ENCODE data around the gene HADHB.

The HADHB gene

DNA sequence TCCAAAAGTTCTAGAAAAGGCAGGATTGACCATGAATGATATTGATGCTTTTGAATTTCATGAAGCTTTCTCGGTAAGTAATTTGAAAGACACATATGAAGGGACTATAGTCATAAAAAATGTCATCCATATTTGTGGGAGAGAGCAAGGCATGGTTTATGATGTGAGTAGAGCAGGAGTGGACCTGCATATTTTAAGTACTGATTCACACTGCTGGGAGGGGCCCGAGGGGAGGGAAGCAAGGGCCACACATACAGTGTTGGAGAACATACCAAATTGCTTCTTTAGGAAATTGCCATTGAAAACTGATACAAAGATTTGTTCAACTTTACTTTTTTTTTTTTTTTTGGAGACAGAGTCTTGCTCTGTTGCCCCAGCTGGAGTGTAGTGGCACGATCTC, 39.4 kb downstream of the HADHB start:
- DNase-seq (ENCODE audit: low read depth in 1 of 2, low spot score in 1 of 2), result no peak
- Histone ChIP-seq H3K27me3 (ENCODE audit: insufficient read depth, poor library complexity, severe bottlenecking) (no peaks in the 10 kb centered on the region), H3K27ac (replicated peaks) (no peak overlapping the region), H3K4me3 (replicated peaks; ENCODE audit: insufficient read depth, low read length) (no peak overlapping the region)
- TF ChIP-seq GABPA (IDR thresholded peaks at IDR 0.05; ENCODE audit: low read depth) (no peak), POLR2AphosphoS5 (IDR thresholded peaks at IDR 0.05; ENCODE audit: low read depth) (no peak), SPI1 (IDR thresholded peaks at IDR 0.05; ENCODE audit: borderline replicate concordance, low read depth) (no peak)
- TF ChIP-seq, protein P1, sequence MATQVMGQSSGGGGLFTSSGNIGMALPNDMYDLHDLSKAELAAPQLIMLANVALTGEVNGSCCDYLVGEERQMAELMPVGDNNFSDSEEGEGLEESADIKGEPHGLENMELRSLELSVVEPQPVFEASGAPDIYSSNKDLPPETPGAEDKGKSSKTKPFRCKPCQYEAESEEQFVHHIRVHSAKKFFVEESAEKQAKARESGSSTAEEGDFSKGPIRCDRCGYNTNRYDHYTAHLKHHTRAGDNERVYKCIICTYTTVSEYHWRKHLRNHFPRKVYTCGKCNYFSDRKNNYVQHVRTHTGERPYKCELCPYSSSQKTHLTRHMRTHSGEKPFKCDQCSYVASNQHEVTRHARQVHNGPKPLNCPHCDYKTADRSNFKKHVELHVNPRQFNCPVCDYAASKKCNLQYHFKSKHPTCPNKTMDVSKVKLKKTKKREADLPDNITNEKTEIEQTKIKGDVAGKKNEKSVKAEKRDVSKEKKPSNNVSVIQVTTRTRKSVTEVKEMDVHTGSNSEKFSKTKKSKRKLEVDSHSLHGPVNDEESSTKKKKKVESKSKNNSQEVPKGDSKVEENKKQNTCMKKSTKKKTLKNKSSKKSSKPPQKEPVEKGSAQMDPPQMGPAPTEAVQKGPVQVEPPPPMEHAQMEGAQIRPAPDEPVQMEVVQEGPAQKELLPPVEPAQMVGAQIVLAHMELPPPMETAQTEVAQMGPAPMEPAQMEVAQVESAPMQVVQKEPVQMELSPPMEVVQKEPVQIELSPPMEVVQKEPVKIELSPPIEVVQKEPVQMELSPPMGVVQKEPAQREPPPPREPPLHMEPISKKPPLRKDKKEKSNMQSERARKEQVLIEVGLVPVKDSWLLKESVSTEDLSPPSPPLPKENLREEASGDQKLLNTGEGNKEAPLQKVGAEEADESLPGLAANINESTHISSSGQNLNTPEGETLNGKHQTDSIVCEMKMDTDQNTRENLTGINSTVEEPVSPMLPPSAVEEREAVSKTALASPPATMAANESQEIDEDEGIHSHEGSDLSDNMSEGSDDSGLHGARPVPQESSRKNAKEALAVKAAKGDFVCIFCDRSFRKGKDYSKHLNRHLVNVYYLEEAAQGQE (IDR thresholded peaks at IDR 0.05; ENCODE audit: insufficient replicate concordance, low read depth), result no peak
- TF ChIP-seq, protein P2, sequence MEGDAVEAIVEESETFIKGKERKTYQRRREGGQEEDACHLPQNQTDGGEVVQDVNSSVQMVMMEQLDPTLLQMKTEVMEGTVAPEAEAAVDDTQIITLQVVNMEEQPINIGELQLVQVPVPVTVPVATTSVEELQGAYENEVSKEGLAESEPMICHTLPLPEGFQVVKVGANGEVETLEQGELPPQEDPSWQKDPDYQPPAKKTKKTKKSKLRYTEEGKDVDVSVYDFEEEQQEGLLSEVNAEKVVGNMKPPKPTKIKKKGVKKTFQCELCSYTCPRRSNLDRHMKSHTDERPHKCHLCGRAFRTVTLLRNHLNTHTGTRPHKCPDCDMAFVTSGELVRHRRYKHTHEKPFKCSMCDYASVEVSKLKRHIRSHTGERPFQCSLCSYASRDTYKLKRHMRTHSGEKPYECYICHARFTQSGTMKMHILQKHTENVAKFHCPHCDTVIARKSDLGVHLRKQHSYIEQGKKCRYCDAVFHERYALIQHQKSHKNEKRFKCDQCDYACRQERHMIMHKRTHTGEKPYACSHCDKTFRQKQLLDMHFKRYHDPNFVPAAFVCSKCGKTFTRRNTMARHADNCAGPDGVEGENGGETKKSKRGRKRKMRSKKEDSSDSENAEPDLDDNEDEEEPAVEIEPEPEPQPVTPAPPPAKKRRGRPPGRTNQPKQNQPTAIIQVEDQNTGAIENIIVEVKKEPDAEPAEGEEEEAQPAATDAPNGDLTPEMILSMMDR (IDR thresholded peaks at IDR 0.05; ENCODE audit: insufficient read depth, low read length), result no peak

DNA sequence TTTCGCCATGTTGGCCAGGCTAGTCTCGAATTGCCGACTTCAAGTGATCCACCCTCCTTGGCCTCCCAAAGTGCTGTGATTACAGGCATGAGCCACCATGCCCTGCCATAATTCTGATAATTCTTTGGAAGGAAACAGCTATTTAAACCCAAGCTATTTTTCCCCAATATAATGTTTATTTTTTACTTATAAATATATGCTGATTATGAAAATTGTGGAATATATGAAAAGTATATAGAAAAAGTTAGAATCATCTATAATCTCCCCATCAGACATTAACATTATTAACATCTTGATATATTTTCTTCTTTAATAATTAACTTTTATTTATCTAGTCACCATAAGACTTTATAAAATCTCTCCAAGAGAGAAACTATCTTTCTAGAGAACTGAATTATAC, 41.2 kb downstream of the HADHB start:
- Histone ChIP-seq H3K4me3 (replicated peaks; ENCODE audit: insufficient read depth, low read length) (no peak overlapping the region), H3K27ac (replicated peaks) (no peak overlapping the region), H3K27me3 (ENCODE audit: insufficient read depth, poor library complexity, severe bottlenecking) (no peaks in the 10 kb centered on the region)
- TF ChIP-seq SPI1 (IDR thresholded peaks at IDR 0.05; ENCODE audit: borderline replicate concordance, low read depth), result no peak
- TF ChIP-seq, protein P1 (IDR thresholded peaks at IDR 0.05; ENCODE audit: insufficient replicate concordance, low read depth), result no peak
- TF ChIP-seq POLR2AphosphoS5 (IDR thresholded peaks at IDR 0.05; ENCODE audit: low read depth), result no peak
- TF ChIP-seq, protein P2 (IDR thresholded peaks at IDR 0.05; ENCODE audit: insufficient read depth, low read length), result no peak
- TF ChIP-seq GABPA (IDR thresholded peaks at IDR 0.05; ENCODE audit: low read depth), result no peak
- DNase-seq (ENCODE audit: low read depth in 1 of 2, low spot score in 1 of 2), result no peak

DNA sequence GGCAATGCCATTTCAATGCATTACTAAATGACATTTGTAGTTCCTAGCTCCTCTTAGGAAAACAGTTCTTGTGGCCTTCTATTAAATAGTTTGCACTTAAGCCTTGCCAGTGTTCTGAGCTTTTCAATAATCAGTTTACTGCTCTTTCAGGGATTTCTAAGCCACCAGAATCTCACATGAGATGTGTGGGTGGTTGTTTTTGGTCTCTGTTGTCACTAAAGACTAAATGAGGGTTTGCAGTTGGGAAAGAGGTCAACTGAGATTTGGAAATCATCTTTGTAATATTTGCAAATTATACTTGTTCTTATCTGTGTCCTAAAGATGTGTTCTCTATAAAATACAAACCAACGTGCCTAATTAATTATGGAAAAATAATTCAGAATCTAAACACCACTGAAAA, 45.3 kb downstream of the HADHB start:
- Histone ChIP-seq H3K4me3 (replicated peaks; ENCODE audit: insufficient read depth, low read length) (no peak overlapping the region), H3K27me3 (ENCODE audit: insufficient read depth, poor library complexity, severe bottlenecking) (no peaks in the 10 kb centered on the region), H3K27ac (replicated peaks) (no peak overlapping the region)
- TF ChIP-seq SPI1 (IDR thresholded peaks at IDR 0.05; ENCODE audit: borderline replicate concordance, low read depth) (no peak), GABPA (IDR thresholded peaks at IDR 0.05; ENCODE audit: low read depth) (no peak), POLR2AphosphoS5 (IDR thresholded peaks at IDR 0.05; ENCODE audit: low read depth) (no peak)
- TF ChIP-seq, protein P1 (IDR thresholded peaks at IDR 0.05; ENCODE audit: insufficient replicate concordance, low read depth), result no peak
- TF ChIP-seq, protein P2 (IDR thresholded peaks at IDR 0.05; ENCODE audit: insufficient read depth, low read length), result no peak
- DNase-seq (ENCODE audit: low read depth in 1 of 2, low spot score in 1 of 2), result no peak
